ENCODE data around the gene FDX2.

FDX2 gene

DNA sequence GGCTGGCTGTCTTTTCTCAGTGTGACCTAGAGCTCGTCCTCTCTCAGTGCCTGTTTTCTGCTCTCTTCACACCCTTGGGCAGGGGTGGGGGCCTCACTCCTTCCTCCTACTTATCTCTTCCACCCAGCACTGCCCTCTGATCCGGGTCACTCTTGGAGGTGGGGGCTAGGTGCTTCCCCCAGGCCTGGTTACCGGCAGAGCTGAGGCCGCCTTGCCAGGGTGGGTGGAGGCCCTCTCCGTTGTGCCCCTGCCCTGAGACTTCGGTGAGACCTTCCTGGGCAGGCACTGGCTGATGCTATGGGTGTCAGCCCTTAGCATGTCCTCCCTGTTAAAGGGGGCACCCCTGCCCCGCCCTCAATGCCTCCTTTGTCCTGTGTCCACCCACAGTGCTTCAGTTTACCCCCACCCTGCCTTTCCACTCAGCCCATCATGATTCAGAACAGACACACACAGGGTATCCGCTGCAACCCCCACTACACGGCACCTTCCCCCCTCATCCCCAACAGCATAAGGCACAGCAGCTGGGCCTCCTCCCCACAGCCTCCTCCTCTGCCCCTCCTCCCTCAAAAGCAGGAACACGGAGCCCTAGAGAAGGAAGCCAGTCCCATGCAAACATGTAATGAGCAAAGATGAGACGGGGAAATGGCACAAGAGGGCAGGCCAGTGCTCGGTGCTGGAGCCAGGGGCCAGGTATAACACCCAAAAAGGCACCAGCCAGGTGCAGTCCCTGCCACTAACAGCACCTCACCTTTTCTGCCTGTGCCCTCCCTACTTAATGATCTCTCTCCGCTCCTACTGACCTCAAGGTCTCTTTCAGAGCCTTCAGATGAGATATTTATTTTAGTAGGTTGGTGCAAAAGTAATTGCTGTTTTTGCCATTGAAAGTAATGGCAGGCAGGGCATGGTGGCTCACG is 16.0 kb downstream of the FDX2 start:
- DNase-seq (ENCODE audit: low spot score): no peak

GRCh38 chr19:10295847-10296591 is 19.8 kb downstream of the FDX2 start:
- DNase-seq (ENCODE audit: low spot score): no peak

GRCh38 chr19:10295305-10295846 is 20.4 kb downstream of the FDX2 start:
- DNase-seq (ENCODE audit: low spot score): no peak

GRCh38 chr19:10294368-10294697 is 21.5 kb downstream of the FDX2 start:
- no peak for DNase-seq (ENCODE audit: low spot score)

- DNase-seq (ENCODE audit: low spot score): no peak
These were observed 22.0 kb downstream of the FDX2 start for GRCh38 chr19:10293637-10294367.

- DNase-seq (ENCODE audit: low spot score): no peak
These were observed 22.8 kb downstream of the FDX2 start for GRCh38 chr19:10292789-10293636.

- no peak for DNase-seq (ENCODE audit: low spot score)
These were observed 23.5 kb downstream of the FDX2 start for GRCh38 chr19:10292206-10292788.

- DNase-seq (ENCODE audit: low spot score): no peak
These were observed 24.1 kb downstream of the FDX2 start for GRCh38 chr19:10291554-10292205.

DNA sequence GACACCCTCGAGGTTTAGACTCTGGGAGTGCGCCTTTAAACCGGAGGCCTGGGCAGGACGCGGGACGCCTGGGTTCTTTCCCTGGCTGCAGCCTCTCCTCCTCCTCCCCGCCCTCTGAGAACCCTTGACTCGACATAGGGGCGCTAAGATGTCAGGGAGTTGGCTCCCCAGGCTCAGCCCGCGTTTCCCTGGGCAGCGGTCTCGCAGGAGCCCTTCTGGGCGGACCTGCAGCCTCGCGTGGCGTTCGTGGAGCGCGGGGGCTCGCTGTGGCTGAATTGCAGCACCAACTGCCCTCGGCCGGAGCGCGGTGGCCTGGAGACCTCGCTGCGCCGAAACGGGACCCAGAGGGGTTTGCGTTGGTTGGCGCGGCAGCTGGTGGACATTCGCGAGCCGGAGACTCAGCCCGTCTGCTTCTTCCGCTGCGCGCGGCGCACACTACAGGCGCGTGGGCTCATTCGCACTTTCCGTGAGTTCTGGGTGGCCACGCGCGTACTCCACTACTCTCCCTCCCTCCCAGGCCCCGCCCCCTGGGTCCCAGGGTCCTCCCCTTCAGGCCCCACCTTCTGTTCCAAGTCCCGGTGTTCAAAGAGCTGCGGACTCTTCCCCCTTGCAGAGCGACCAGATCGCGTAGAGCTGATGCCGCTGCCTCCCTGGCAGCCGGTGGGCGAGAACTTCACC is 24.8 kb downstream of the FDX2 start:
- no peak for DNase-seq (ENCODE audit: low spot score)

DNA sequence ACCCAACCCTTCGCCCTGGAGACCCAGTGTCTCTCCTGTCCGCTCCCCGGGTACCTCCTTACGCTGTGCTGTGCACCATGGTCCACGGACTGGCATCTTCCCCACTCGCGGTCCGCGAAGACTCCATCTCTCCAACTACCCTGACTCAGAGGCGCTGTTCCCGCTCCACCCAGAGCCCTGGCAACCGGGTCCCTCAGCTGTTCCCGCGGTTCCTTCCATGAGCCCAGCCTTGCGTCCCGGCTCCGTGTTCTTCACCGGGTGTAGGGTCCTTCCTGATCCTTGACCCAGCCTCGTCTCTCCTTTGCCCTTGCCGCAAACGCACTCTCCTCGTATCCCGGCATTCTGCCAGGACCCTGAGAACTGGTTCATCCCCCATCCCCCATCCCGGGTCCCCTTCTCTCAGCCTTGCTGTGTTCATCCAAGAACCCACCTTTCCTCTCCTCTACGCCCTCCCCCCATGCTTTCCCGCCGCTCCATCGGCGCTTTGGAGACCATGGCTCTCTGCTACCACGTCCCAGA is 25.4 kb downstream of the FDX2 start:
- DNase-seq (ENCODE audit: low spot score): no peak

DNA sequence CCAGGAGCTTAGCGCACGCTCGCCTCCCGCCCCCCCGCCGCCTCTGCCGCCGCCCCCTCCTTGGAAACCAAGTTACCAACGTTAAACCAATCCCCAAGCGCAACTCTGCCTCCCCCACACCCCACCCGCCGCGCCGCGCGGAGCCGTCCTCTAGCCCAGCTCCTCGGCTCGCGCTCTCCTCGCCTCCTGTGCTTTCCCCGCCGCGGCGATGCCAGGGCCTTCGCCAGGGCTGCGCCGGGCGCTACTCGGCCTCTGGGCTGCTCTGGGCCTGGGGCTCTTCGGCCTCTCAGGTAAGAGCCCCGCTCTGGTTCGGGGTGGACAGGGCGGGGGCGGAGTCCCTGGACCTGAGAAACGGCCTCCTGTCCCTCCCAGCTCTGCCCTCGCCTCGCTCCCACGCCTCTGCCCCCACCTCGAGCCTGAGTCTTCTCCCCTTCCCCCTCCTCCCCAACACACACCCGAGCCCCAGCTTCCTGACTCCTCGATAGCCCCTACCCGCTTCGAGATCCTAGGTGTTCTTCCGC is 25.9 kb downstream of the FDX2 start, which contains the start of gene ICAM5:
TSS of gene ICAM5 (plus strand) at position 117 of the 521 bp plus-strand sequence. CDS start at position 209, 92 bp downstream.
- no peak for DNase-seq (ENCODE audit: low spot score)

- no peak for DNase-seq (ENCODE audit: low spot score)
These were observed 26.5 kb downstream of the FDX2 start for GRCh38 chr19:10289167-10289835.

GRCh38 chr19:10288662-10289166 is 27.1 kb downstream of the FDX2 start:
- DNase-seq (ENCODE audit: low spot score): no peak

GRCh38 chr19:10286803-10287737 is 28.7 kb downstream of the FDX2 start, which contains the start of gene ICAM4:
ICAM4 (plus strand) TSS chr19:10286955; CDS start chr19:10287013, 58 bp downstream.
- no peak for DNase-seq (ENCODE audit: low spot score)

DNA sequence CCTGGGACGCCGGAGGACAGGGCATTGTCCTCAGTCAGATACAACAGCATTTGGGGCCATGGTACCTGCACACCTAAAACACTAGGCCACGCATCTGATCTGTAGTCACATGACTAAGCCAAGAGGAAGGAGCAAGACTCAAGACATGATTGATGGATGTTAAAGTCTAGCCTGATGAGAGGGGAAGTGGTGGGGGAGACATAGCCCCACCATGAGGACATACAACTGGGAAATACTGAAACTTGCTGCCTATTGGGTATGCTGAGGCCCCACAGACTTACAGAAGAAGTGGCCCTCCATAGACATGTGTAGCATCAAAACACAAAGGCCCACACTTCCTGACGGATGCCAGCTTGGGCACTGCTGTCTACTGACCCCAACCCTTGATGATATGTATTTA is 30.4 kb downstream of the FDX2 start:
- DNase-seq (ENCODE audit: low spot score): no peak

GRCh38 chr19:10284960-10285278 is 30.9 kb downstream of the FDX2 start:
- no peak for DNase-seq (ENCODE audit: low spot score)
